ENCODE measurements around the gene SLC16A9. TPM values are rescaled to one million over a fixed set of nuclear protein-coding genes. Genes with fewer than 3 reads are reported as not detected.

Gene SLC16A9
- total RNA-seq, 1 experiment from 2014 or later, result 5.9 TPM

DNA sequence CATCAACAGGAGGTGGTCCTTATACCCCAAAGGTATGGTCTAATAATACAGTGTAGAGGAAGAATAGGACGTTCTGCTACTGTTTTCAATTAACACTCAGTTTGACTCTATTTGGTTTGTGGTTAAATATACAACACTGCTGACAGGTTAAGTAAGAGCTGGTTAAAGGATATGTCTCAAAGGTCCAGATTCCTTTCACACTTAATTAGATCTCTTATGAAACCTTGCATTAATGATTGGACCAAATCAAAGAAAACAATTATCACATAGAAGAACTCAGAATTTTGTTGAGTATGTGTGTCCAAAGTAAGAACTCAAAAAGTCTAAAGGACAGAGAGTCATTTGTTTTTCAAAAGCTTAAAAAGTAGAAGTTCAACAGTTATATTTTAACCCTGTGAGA is 25.6 kb upstream of the SLC16A9 start:
- Histone ChIP-seq H3K27me3 (ENCODE audit: insufficient read depth, low read length) (no peaks in the 10 kb centered on the region), H3K9me3 (ENCODE audit: control insufficient read depth in 1 of 2, insufficient read depth in 1 of 2, low read depth in 1 of 2, low read length in 2 of 2) (no peaks in the 10 kb centered on the region), H3K9me2 (ENCODE audit: insufficient read depth) (no peaks in the 10 kb centered on the region), H3K79me2 (ENCODE audit: insufficient read depth, low read length) (no peaks in the 10 kb centered on the region), H2AFZ (ENCODE audit: low read depth, low read length, poor library complexity, severe bottlenecking) (no peak overlapping the region), H3K4me1 (ENCODE audit: control insufficient read depth in 1 of 2, insufficient read depth in 2 of 2, low read length in 2 of 2) (no peaks in the 10 kb centered on the region), H3K4me2 (ENCODE audit: low read length) (no peak overlapping the region), H3K36me3 (ENCODE audit: control insufficient read depth in 1 of 2, insufficient read depth in 2 of 2, low read length in 2 of 2) (no peaks in the 10 kb centered on the region), H4K20me1 (ENCODE audit: insufficient read depth) (no peaks in the 10 kb centered on the region), H3K4me3 (replicated peaks in 1 of 2; ENCODE audit: low read depth in 1 of 2, low read length in 2 of 2) (no peak overlapping the region), H3K9ac (ENCODE audit: low read length) (no peak overlapping the region), H3K27ac (ENCODE audit: low read depth, low read length) (no peak overlapping the region)
- CTCF ChIA-PET, result no interaction called here
- DNase-seq (ENCODE audit: low read depth, low spot score), result no peak
- intact Hi-C loops (cut with micrococcal nuclease), result no loop called here
- POLR2A ChIA-PET, result no interaction called here
- RAD21 ChIA-PET (ENCODE audit: low non-redundant PET in 1 of 2, low total read pairs in 2 of 2, uncharacterized antibody in 2 of 2, unreplicated experiment in 2 of 2), result no interaction called here
- no TSS peak for BruUV-seq (replicated peaks)
- no peak for ATAC-seq
- TF ChIP-seq POLR2A (IDR thresholded peaks at IDR 0.05; ENCODE audit: borderline replicate concordance, extremely low read depth, insufficient read depth, insufficient read length) (no peak), TCF7L2 (IDR thresholded peaks at IDR 0.05; ENCODE audit: borderline replicate concordance, extremely low read depth, insufficient read depth, insufficient read length) (no peak), SP1 (IDR thresholded peaks at IDR 0.05; ENCODE audit: low read depth) (no peak), JUND (IDR thresholded peaks at IDR 0.05) (no peak), SRF (IDR thresholded peaks at IDR 0.05; ENCODE audit: low read depth) (no peak), SIN3A (IDR thresholded peaks at IDR 0.05; ENCODE audit: low read depth) (no peak), YY1 (IDR thresholded peaks at IDR 0.05; ENCODE audit: extremely low read depth, insufficient replicate concordance, low read depth, low read length) (no peak), ZBTB33 (IDR thresholded peaks at IDR 0.05; ENCODE audit: extremely low read depth, insufficient replicate concordance, low read length) (no peak), ZFX (IDR thresholded peaks at IDR 0.05) (no peak), CEBPB (IDR thresholded peaks at IDR 0.05; ENCODE audit: low read depth) (no peak), EGR1 (IDR thresholded peaks at IDR 0.05; ENCODE audit: low read depth) (no peak), EZH2 (IDR thresholded peaks at IDR 0.05) (no peak), ELF1 (IDR thresholded peaks at IDR 0.05; ENCODE audit: borderline replicate concordance, low read depth) (no peak), RAD21 (IDR thresholded peaks at IDR 0.05; ENCODE audit: low read depth) (no peak), FOSL1 (IDR thresholded peaks at IDR 0.05; ENCODE audit: low read depth) (no peak), POLR2AphosphoS5 (IDR thresholded peaks at IDR 0.05; ENCODE audit: low read depth, low read length) (no peak), CTCF (IDR thresholded peaks at IDR 0.05 in 2 of 3, conservative IDR thresholded peaks at IDR 0.05 in 1 of 3; ENCODE audit: borderline replicate concordance in 1 of 3, insufficient read depth in 1 of 3, low read depth in 2 of 3, low read length in 2 of 3) (no peak)
- TF ChIP-seq, protein P1, sequence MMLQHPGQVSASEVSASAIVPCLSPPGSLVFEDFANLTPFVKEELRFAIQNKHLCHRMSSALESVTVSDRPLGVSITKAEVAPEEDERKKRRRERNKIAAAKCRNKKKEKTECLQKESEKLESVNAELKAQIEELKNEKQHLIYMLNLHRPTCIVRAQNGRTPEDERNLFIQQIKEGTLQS (IDR thresholded peaks at IDR 0.05), result no peak
